ENCODE results near the gene DTNBP1.
"Not testable (repeated sequence)": the region's sequence is repeated elsewhere in the genome, so short reads cannot be mapped to it uniquely, and the experiment has no call there.

DTNBP1 gene

DNA sequence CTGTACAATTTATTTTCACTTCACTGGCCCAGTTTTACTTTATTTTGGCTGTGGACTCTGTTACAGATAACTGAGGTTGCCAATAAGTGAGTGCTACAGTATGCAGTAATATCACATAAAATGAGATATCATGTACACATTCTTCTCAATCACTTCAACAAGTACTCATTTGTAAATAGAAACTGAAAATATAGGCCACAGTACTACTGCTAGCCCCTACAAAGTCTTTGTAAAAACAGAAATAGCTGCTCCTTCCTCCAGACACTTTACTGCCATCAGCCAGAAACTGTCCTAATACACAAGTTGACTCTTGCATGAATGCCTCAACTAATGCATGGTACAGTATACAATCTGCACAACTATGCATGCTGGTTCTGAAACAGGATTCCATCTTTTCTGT is 9.2 kb downstream of the DTNBP1 start:
- Histone ChIP-seq H3K79me2 (ENCODE audit: control insufficient read depth, low read length) (peaks cover 67% of the 10 kb centered on the region), H3K27ac (ENCODE audit: low read depth, low read length) (no peak overlapping the region), H3K4me3 (ENCODE audit: low read length) (no peak overlapping the region), H3K9me2 (replicated peaks; ENCODE audit: control insufficient read depth, low read length) (no peaks in the 10 kb centered on the region), H4K20me1 (ENCODE audit: control insufficient read depth, insufficient read depth, low read depth, low read length) (0 out of 2 replicates have a peak, but pooled peaks cover 7% of the 10 kb centered on the region), H3K27me3 (ENCODE audit: control insufficient read depth, low read length) (no peaks in the 10 kb centered on the region), H3K4me1 (ENCODE audit: control insufficient read depth, low read length) (peaks cover 36% of the 10 kb centered on the region), H3K36me3 (ENCODE audit: control insufficient read depth, low read length) (peaks cover 22% of the 10 kb centered on the region), H3F3A (ENCODE audit: control insufficient read depth, insufficient read depth) (no peaks in the 10 kb centered on the region), H3K4me2 (ENCODE audit: low read length) (no peak overlapping the region), H3K9me3 (ENCODE audit: control insufficient read depth, insufficient read depth, low read length) (no peaks in the 10 kb centered on the region)
- no peak for TF ChIP-seq EZH2phosphoT487 (IDR thresholded peaks at IDR 0.05; ENCODE audit: borderline replicate concordance, low read length)
- TF ChIP-seq, protein P1, sequence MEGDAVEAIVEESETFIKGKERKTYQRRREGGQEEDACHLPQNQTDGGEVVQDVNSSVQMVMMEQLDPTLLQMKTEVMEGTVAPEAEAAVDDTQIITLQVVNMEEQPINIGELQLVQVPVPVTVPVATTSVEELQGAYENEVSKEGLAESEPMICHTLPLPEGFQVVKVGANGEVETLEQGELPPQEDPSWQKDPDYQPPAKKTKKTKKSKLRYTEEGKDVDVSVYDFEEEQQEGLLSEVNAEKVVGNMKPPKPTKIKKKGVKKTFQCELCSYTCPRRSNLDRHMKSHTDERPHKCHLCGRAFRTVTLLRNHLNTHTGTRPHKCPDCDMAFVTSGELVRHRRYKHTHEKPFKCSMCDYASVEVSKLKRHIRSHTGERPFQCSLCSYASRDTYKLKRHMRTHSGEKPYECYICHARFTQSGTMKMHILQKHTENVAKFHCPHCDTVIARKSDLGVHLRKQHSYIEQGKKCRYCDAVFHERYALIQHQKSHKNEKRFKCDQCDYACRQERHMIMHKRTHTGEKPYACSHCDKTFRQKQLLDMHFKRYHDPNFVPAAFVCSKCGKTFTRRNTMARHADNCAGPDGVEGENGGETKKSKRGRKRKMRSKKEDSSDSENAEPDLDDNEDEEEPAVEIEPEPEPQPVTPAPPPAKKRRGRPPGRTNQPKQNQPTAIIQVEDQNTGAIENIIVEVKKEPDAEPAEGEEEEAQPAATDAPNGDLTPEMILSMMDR (IDR thresholded peaks at IDR 0.05; ENCODE audit: low read depth, low read length, poor library complexity, severe bottlenecking) = no peak

DNA sequence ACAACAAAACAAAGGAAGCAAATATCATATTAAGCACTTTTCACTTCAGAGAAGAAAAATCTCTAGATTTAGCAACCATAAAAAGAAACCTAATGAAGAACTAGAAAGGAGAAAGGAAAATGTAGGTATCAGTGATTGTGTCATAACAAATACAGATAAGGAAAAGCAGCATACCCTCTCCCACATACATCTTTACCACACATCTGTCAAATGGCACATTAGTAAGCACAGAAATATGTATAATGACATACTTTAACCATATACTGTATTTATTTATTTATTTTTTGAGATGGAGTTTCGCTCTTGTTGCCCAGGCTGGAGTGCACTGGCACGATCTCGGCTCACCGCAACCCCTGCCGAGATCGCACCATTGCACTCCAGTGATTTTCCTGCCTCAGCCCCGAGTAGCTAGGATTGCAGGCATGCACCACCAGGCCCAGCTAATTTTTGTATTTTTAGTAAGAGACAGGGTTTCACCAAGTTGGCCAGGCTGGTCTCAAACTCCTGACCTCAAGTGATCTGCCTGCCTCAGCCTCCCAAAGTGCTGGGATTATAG is 12.7 kb downstream of the DTNBP1 start:
- H3K36me3 ChIP-seq (ENCODE audit: control insufficient read depth, low read length) = peaks cover 24% of the 10 kb centered on the region
- H3K9me2 ChIP-seq (replicated peaks; ENCODE audit: control insufficient read depth, low read length); H3F3A ChIP-seq (ENCODE audit: control insufficient read depth, insufficient read depth); H3K4me3 ChIP-seq (ENCODE audit: low read length); H3K4me1 ChIP-seq (ENCODE audit: control insufficient read depth, low read length); H4K20me1 ChIP-seq (ENCODE audit: control insufficient read depth, insufficient read depth, low read depth, low read length); H3K27ac ChIP-seq (ENCODE audit: low read depth, low read length); H3K27me3 ChIP-seq (ENCODE audit: control insufficient read depth, low read length); H3K9me3 ChIP-seq (ENCODE audit: control insufficient read depth, insufficient read depth, low read length); H3K4me2 ChIP-seq (ENCODE audit: low read length): not testable (repeated sequence)
- peaks cover 51% of the 10 kb centered on the region for H3K79me2 ChIP-seq (ENCODE audit: control insufficient read depth, low read length)

DNA sequence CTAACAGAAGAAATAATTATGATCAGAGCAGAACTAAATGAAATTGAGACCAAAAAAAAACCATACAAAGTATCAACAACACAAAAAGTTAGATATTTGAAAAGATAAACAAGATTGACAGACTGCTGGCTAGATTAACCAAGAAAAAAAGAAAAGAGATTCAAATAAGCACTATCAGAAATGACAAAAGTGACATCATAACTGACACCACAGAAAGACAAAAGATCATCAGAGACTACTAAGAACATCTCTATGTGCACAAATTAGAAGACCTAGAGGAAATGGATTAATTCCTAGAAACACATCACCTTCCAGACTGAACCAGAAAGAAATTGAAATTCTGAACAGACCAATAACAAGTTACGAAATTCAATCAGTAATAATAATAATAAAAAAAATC is 17.9 kb downstream of the DTNBP1 start:
- no peak overlapping the region for H3K4me2 ChIP-seq (ENCODE audit: low read length)
- no peak overlapping the region for H3K4me3 ChIP-seq (ENCODE audit: low read length)
- H3K4me1 ChIP-seq (ENCODE audit: control insufficient read depth, low read length) = no peaks in the 10 kb centered on the region
- H3K27ac ChIP-seq (ENCODE audit: low read depth, low read length) = no peak overlapping the region
- TF ChIP-seq EZH2phosphoT487 (IDR thresholded peaks at IDR 0.05; ENCODE audit: borderline replicate concordance, low read length) = no peak
- TF ChIP-seq, protein P1 (IDR thresholded peaks at IDR 0.05; ENCODE audit: low read depth, low read length, poor library complexity, severe bottlenecking) = no peak
- peaks cover 3% of the 10 kb centered on the region; the same call in 1 of the 2 replicates for H3K9me3 ChIP-seq (ENCODE audit: control insufficient read depth, insufficient read depth, low read length)
- H3K36me3 ChIP-seq (ENCODE audit: control insufficient read depth, low read length) = peaks cover 38% of the 10 kb centered on the region
- H3K27me3 ChIP-seq (ENCODE audit: control insufficient read depth, low read length) = no peaks in the 10 kb centered on the region
- H3F3A ChIP-seq (ENCODE audit: control insufficient read depth, insufficient read depth) = no peaks in the 10 kb centered on the region
- H3K9me2 ChIP-seq (replicated peaks; ENCODE audit: control insufficient read depth, low read length) = no peaks in the 10 kb centered on the region
- peaks cover 55% of the 10 kb centered on the region for H3K79me2 ChIP-seq (ENCODE audit: control insufficient read depth, low read length)
- no peaks in the 10 kb centered on the region for H4K20me1 ChIP-seq (ENCODE audit: control insufficient read depth, insufficient read depth, low read depth, low read length)

DNA sequence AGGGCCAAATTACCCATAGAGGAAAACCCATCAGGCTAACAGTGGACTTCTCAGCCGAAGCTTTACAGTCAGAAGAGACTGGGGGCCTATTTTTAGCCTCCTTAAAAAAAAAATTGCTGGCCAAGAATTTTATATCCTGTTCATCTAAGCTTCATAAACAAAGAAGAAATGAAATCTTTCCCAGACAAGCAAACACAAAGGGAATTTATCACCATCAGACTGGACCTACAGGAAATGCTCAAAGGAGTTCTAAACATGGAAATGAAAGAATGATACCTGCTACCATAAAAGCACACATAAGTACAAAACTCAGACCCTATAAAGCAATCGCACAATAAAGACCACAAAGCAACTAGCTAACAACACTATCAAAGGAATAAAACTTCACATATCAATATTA is 19.3 kb downstream of the DTNBP1 start:
- Histone ChIP-seq H3K9me2 (replicated peaks; ENCODE audit: control insufficient read depth, low read length) (no peaks in the 10 kb centered on the region), H3K79me2 (ENCODE audit: control insufficient read depth, low read length) (peaks cover 52% of the 10 kb centered on the region), H3K4me3 (ENCODE audit: low read length) (no peak overlapping the region), H3K9me3 (ENCODE audit: control insufficient read depth, insufficient read depth, low read length) (peaks cover 3% of the 10 kb centered on the region; the same call in 1 of the 2 replicates), H3K4me2 (ENCODE audit: low read length) (no peak overlapping the region), H3F3A (ENCODE audit: control insufficient read depth, insufficient read depth) (no peaks in the 10 kb centered on the region), H3K4me1 (ENCODE audit: control insufficient read depth, low read length) (no peaks in the 10 kb centered on the region), H4K20me1 (ENCODE audit: control insufficient read depth, insufficient read depth, low read depth, low read length) (no peaks in the 10 kb centered on the region), H3K27me3 (ENCODE audit: control insufficient read depth, low read length) (no peaks in the 10 kb centered on the region), H3K27ac (ENCODE audit: low read depth, low read length) (no peak overlapping the region), H3K36me3 (ENCODE audit: control insufficient read depth, low read length) (peaks cover 30% of the 10 kb centered on the region)
- TF ChIP-seq EZH2phosphoT487 (IDR thresholded peaks at IDR 0.05; ENCODE audit: borderline replicate concordance, low read length) = no peak
- TF ChIP-seq, protein P1 (IDR thresholded peaks at IDR 0.05; ENCODE audit: low read depth, low read length, poor library complexity, severe bottlenecking) = no peak
